ENCODE results near the gene CCNK. TPM values are rescaled to one million over a fixed set of nuclear protein-coding genes. Genes with fewer than 3 reads are reported as not detected.

Gene CCNK
- total RNA-seq, 4 donors from 2014 or later, result 14.5 to 42.6 (median 31.3) TPM

- TF ChIP-seq EP300 (IDR thresholded peaks at IDR 0.05; ENCODE audit: low read depth), result no peak
- no peak for TF ChIP-seq POLR2AphosphoS5 (IDR thresholded peaks at IDR 0.05)
- TF ChIP-seq CTCF (IDR thresholded peaks at IDR 0.05), result no peak
- no peak for TF ChIP-seq POLR2A (IDR thresholded peaks at IDR 0.05)
- Histone ChIP-seq H3K4me1 (peaks cover 0 to 11% (median 5%) of the 10 kb centered on the region in 4 donors), H3K9me3 (no peaks in the 10 kb centered on the region), H3K36me3 (peaks cover 0 to 8% (median 3%) of the 10 kb centered on the region in 4 donors), H3K27me3 (no peaks in the 10 kb centered on the region), H3K27ac (no peak overlapping the region), H3K4me3 (no peak overlapping the region)
- 69 to 82% methylated on average over 2 to 8 of the region's 8 CpGs for WGBS, 2 donors (ENCODE audit: low coverage in 1 of 2)
- in situ Hi-C loops (cut with MboI; ENCODE audit: low pct_ligation_motif_present in 1 of 4, low pct_unique_long_range_greater_than_20kb in 1 of 4, low sequenced_read_pairs in 3 of 4) (no loop called here), intact Hi-C loops (cut with DNase I; ENCODE audit: low total_unique reads) (no loop called here)
- no peak for DNase-seq
Measured at GRCh38 chr14:99468836-99469592, 12.2 kb upstream of the CCNK start.

- intact Hi-C loops (cut with DNase I; ENCODE audit: low total_unique reads) (no loop called here), in situ Hi-C loops (cut with MboI; ENCODE audit: low pct_ligation_motif_present in 1 of 4, low pct_unique_long_range_greater_than_20kb in 1 of 4, low sequenced_read_pairs in 3 of 4) (no loop called here)
- H3K27me3 ChIP-seq, result no peaks in the 10 kb centered on the region
- TF ChIP-seq POLR2AphosphoS5 (IDR thresholded peaks at IDR 0.05) (no peak), POLR2A (IDR thresholded peaks at IDR 0.05) (no peak), CTCF (IDR thresholded peaks at IDR 0.05) (no peak), EP300 (IDR thresholded peaks at IDR 0.05; ENCODE audit: low read depth) (no peak)
- H3K4me1 ChIP-seq, result peaks cover 3 to 15% (median 8%) of the 10 kb centered on the region in 4 donors
- no peak overlapping the region for H3K27ac ChIP-seq
- DNase-seq, result no peak
- H3K9me3 ChIP-seq, result no peaks in the 10 kb centered on the region
- no peak overlapping the region for H3K4me3 ChIP-seq
- WGBS, 2 donors (ENCODE audit: low coverage in 1 of 2), result 89 to 100% methylated on average over 3 to 7 of the region's 7 CpGs
- H3K36me3 ChIP-seq, result no peaks in the 10 kb centered on the region
Measured at GRCh38 chr14:99471731-99472130, 9.5 kb upstream of the CCNK start.

GRCh38 chr14:99472937-99473336 lies 8.3 kb upstream of the CCNK start:
- WGBS, 2 donors (ENCODE audit: low coverage in 1 of 2), result 81 to 92% methylated on average over 4 of the region's 4 CpGs

GRCh38 chr14:99473458-99473857 lies 7.8 kb upstream of the CCNK start:
- H3K27ac ChIP-seq, result no peak overlapping the region
- DNase-seq, result no peak
- no peak overlapping the region for H3K4me3 ChIP-seq
- H3K9me3 ChIP-seq, result no peaks in the 10 kb centered on the region
- intact Hi-C loops (cut with DNase I; ENCODE audit: low total_unique reads), result no loop called here
- no peak for TF ChIP-seq POLR2AphosphoS5 (IDR thresholded peaks at IDR 0.05)
- TF ChIP-seq POLR2A (IDR thresholded peaks at IDR 0.05), result no peak
- peaks cover under 1 to 18% (median 5%) of the 10 kb centered on the region in 4 donors for H3K4me1 ChIP-seq
- in situ Hi-C loops (cut with MboI; ENCODE audit: low pct_ligation_motif_present in 1 of 4, low pct_unique_long_range_greater_than_20kb in 1 of 4, low sequenced_read_pairs in 3 of 4), result no loop called here
- no peaks in the 10 kb centered on the region for H3K36me3 ChIP-seq
- H3K27me3 ChIP-seq, result no peaks in the 10 kb centered on the region
- 77 to 79% methylated on average over 2 to 3 of the region's 3 CpGs for WGBS, 2 donors (ENCODE audit: low coverage in 1 of 2)

More at GRCh38 chr14:99472937-99473336, 8.3 kb upstream of the CCNK start:
- Histone ChIP-seq H3K27ac (no peak overlapping the region), H3K27me3 (no peaks in the 10 kb centered on the region), H3K36me3 (no peaks in the 10 kb centered on the region), H3K9me3 (no peaks in the 10 kb centered on the region), H3K4me1 (peaks cover 0 to 18% (median 4%) of the 10 kb centered on the region in 4 donors), H3K4me3 (no peak overlapping the region)
- in situ Hi-C loops (cut with MboI; ENCODE audit: low pct_ligation_motif_present in 1 of 4, low pct_unique_long_range_greater_than_20kb in 1 of 4, low sequenced_read_pairs in 3 of 4), result no loop called here
- TF ChIP-seq CTCF (IDR thresholded peaks at IDR 0.05) (no peak), POLR2A (IDR thresholded peaks at IDR 0.05) (no peak), EP300 (IDR thresholded peaks at IDR 0.05; ENCODE audit: low read depth) (no peak), POLR2AphosphoS5 (IDR thresholded peaks at IDR 0.05) (no peak)
- intact Hi-C loops (cut with DNase I; ENCODE audit: low total_unique reads), result no loop called here
- DNase-seq, result no peak

All from transverse colon (tissue), 4 donors.